Neural progenitor cell (in vitro differentiated cells): ENCODE measurements around the gene ILKAP. TPM values are rescaled to one million over a fixed set of nuclear protein-coding genes. Genes with fewer than 3 reads are reported as not detected.

Experiments
- DNase-seq: peaks from one replicate; pipeline ENCODE4 v3.0.0-alpha.2; 2016; ENCODE audit warnings: low spot score
- H2AFZ ChIP-seq: fragments of 200-600 bp; sonication (generic); replicated peaks from 2 replicates; pipeline ENCODE4 v1.6.1; 2016; ENCODE audit warnings: antibody characterized with exemption
- H3F3A ChIP-seq: fragments of 200-600 bp; sonication (generic); 2 replicates; pipeline ENCODE4 v1.6.1; 2016; ENCODE audit warnings: antibody characterized with exemption, low read depth
- H3K27ac ChIP-seq: fragments of 200-600 bp; sonication (generic); 2 replicates; pipeline ENCODE4 v1.5.1; 2016; ENCODE audit warnings: mild to moderate bottlenecking
- H3K27me3 ChIP-seq: fragments of 200-600 bp; sonication (generic); 2 replicates; pipeline ENCODE4 v1.6.1; 2016; ENCODE audit warnings: mild to moderate bottlenecking, moderate library complexity
- H3K36me3 ChIP-seq: fragments of 200-600 bp; sonication (generic); 2 replicates; pipeline ENCODE4 v1.5.1; 2016
- H3K4me1 ChIP-seq: fragments of 200-600 bp; sonication (generic); 2 replicates; pipeline ENCODE4 v1.6.1; 2016; ENCODE audit warnings: mixed run types
- H3K4me2 ChIP-seq: fragments of 200-600 bp; sonication (generic); 2 replicates; pipeline ENCODE4 v1.6.1; 2016
- H3K4me3 ChIP-seq: fragments of 200-600 bp; sonication (generic); 2 replicates; pipeline ENCODE4 v1.5.1; 2016
- H3K79me2 ChIP-seq: fragments of 200-600 bp; sonication (generic); 2 replicates; pipeline ENCODE4 v1.6.1; 2016; ENCODE audit warnings: low read depth
- H3K9ac ChIP-seq: fragments of 200-600 bp; sonication (generic); 2 replicates; pipeline ENCODE4 v1.6.1; 2016
- H3K9me3 ChIP-seq: fragments of 200-600 bp; sonication (generic); 2 replicates; pipeline ENCODE4 v1.5.1; 2016; ENCODE audit warnings: low read depth
- H4K20me1 ChIP-seq: fragments of 200-600 bp; sonication (generic); 2 replicates; pipeline ENCODE4 v1.6.1; 2016; ENCODE audit warnings: low read depth
- H3K27ac Mint-ChIP-seq: 3 replicates; pipeline ENCODE4 v1.8.0; 2021; ENCODE audit warnings: mixed read lengths
- H3K27me3 Mint-ChIP-seq: 2 replicates; pipeline ENCODE4 v1.8.0; 2022; ENCODE audit warnings: low read depth, mild to moderate bottlenecking, inconsistent platforms, moderate library complexity, mixed read lengths; ENCODE audit not compliant: insufficient read depth
- H3K36me3 Mint-ChIP-seq: 3 replicates; pipeline ENCODE4 v1.8.0; 2021; ENCODE audit warnings: mixed read lengths
- H3K4me1 Mint-ChIP-seq: 3 replicates; pipeline ENCODE4 v1.8.0; 2021; ENCODE audit warnings: mixed read lengths
- H3K4me3 Mint-ChIP-seq: 3 replicates; pipeline ENCODE4 v1.8.0; 2021; ENCODE audit warnings: mild to moderate bottlenecking, moderate library complexity, mixed read lengths
- H3K9me3 Mint-ChIP-seq: 3 replicates; pipeline ENCODE4 v1.8.0; 2020; ENCODE audit warnings: mixed read lengths
- EZH2 ChIP-seq: fragments of 200-600 bp; sonication (generic); IDR thresholded peaks from 2 replicates; pipeline ENCODE4 v1.6.1; 2017; ENCODE audit warnings: antibody characterized with exemption, mild to moderate bottlenecking, moderate library complexity
- EZH2phosphoT487 ChIP-seq: fragments of 200-600 bp; sonication (generic); IDR thresholded peaks from 2 replicates; pipeline ENCODE4 v1.6.1; 2017; ENCODE audit warnings: antibody characterized with exemption
- total RNA-seq: library from RNA; depleted of rRNA; stranded (reverse); fragments of >200 nt; gene quantifications from 2 replicates; pipeline ENCODE4 v1.2.3, GENCODE V29; 2015; ENCODE audit warnings: low replicate concordance
- TF ChIP-seq, protein P1 (sequence below): fragments of 200-600 bp; sonication (generic); IDR thresholded peaks from 2 replicates; pipeline ENCODE4 v1.5.1; 2017; ENCODE audit warnings: antibody characterized with exemption, mild to moderate bottlenecking

Gene ILKAP
- total RNA-seq, 1 donor from 2014 or later: 19.0 TPM

DNA sequence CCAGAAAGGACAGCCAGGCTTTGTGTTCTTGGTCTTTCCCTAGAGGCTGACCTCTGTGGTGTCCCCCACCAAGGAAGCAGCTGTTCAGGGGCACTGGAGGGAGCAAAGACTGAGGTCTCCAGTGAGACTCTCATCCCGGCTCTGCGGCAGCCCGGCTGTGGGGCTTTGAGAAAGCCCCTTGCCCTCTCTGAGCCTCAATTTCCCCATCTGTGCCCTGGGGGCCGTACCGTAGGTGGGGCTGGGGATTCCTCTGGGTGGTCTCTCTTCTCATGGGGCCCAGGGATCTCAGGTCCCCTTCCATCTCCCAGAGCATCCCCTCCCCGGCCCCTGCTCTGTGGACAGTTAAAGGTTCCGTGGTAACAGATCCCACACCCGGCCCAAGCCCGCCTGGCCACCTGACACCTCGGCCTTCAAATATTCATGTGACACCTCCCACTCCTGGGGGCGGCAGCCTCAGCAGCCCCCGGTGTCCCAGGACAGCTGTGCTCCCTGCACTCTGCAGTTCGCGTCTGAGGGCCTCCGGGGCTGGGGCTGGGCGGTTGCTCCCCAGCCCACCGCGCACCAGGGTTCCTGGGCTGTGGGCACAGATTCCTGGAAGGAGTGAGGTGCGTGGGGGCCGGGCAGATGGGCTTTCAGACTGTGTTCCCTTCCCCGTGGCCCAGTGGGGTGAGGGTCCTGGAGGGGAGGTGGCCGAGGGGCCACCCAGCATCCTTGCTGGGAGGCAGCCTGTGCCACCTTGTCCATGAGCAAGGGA, 80.1 kb downstream of the ILKAP start:
- TF ChIP-seq EZH2: no peak
- TF ChIP-seq, protein P1, sequence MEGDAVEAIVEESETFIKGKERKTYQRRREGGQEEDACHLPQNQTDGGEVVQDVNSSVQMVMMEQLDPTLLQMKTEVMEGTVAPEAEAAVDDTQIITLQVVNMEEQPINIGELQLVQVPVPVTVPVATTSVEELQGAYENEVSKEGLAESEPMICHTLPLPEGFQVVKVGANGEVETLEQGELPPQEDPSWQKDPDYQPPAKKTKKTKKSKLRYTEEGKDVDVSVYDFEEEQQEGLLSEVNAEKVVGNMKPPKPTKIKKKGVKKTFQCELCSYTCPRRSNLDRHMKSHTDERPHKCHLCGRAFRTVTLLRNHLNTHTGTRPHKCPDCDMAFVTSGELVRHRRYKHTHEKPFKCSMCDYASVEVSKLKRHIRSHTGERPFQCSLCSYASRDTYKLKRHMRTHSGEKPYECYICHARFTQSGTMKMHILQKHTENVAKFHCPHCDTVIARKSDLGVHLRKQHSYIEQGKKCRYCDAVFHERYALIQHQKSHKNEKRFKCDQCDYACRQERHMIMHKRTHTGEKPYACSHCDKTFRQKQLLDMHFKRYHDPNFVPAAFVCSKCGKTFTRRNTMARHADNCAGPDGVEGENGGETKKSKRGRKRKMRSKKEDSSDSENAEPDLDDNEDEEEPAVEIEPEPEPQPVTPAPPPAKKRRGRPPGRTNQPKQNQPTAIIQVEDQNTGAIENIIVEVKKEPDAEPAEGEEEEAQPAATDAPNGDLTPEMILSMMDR: no peak
- no peak for TF ChIP-seq EZH2phosphoT487
- Histone ChIP-seq H3K27me3 (peaks cover 5% of the 10 kb centered on the region), H4K20me1 (no peaks in the 10 kb centered on the region), H3K4me3 (no peak overlapping the region), H3K9me3 (no peaks in the 10 kb centered on the region), H3K9ac (no peak overlapping the region), H3K27ac (no peak overlapping the region), H2AFZ (no peak overlapping the region), H3K36me3 (no peaks in the 10 kb centered on the region), H3F3A (peaks cover 9% of the 10 kb centered on the region), H3K4me2 (no peak overlapping the region), H3K4me1 (peaks cover 7% of the 10 kb centered on the region), H3K79me2 (no peaks in the 10 kb centered on the region)
- peaks cover 2% of the 10 kb centered on the region for H3K27me3 Mint-ChIP-seq
- H3K9me3 Mint-ChIP-seq: no peaks in the 10 kb centered on the region
- H3K36me3 Mint-ChIP-seq: no peaks in the 10 kb centered on the region
- no peaks in the 10 kb centered on the region for H3K4me1 Mint-ChIP-seq
- no peak overlapping the region for H3K27ac Mint-ChIP-seq
- no peak for DNase-seq
- H3K4me3 Mint-ChIP-seq: no peak overlapping the region

DNA sequence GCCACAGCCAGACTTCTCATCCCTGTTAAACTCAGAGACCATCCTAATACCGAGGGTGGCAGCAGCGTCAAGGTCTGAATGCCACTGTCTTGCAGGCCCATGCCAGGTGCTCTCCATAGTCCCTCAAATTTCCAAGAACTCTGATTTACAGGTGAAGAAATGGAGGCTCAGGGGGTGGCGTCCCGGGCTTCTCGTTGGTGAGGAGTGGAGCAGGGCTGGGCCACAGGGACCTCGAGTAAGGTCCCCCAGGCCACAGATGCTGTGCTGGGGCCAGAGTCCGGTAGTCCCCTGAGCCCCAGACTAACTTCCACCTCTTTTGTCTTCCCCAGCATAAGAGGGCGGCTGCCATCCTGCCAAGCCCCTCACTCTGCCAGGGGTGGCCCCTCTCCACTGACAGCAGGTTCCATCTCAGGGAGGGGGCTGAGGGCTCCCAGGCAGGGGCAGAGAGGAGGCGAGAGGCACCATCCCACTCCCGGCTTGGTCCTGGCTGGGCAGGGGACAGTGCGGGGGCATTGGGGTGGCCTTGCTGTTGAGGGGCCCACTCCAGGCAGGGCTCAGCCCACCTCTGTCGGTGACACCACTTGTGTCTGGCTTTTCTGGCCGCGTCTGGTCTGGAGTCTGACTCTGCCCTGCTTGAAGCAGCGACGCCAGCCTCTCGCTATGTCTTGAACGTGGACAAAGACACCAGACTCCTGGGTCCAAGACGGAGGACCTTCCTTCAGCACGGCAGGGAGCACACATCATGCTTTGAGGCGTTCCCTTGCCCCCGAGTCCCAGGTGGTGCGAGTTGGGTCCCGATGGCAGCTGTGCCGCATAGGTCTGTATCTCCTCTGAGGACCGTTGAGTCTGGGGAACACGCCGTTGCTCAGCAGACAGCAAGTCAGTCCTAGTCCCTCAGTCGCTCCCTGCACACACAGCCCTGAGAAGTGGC, 80.9 kb downstream of the ILKAP start:
- no peak for DNase-seq
- Histone ChIP-seq H3K9me3 (no peaks in the 10 kb centered on the region), H3K27me3 (peaks cover 13% of the 10 kb centered on the region), H2AFZ (no peak overlapping the region), H3K4me3 (no peak overlapping the region), H3K9ac (no peak overlapping the region), H3F3A (peaks cover 9% of the 10 kb centered on the region), H3K27ac (no peak overlapping the region), H4K20me1 (no peaks in the 10 kb centered on the region), H3K36me3 (no peaks in the 10 kb centered on the region), H3K4me1 (peaks cover 7% of the 10 kb centered on the region), H3K4me2 (no peak overlapping the region), H3K79me2 (no peaks in the 10 kb centered on the region)
- TF ChIP-seq EZH2phosphoT487 (no peak), EZH2 (no peak)
- TF ChIP-seq, protein P1: no peak
- Mint-ChIP-seq H3K9me3 (peaks cover 3% of the 10 kb centered on the region), H3K27ac (no peak overlapping the region), H3K36me3 (no peaks in the 10 kb centered on the region), H3K4me3 (no peak overlapping the region), H3K27me3 (peaks cover 6% of the 10 kb centered on the region), H3K4me1 (no peaks in the 10 kb centered on the region)

DNA sequence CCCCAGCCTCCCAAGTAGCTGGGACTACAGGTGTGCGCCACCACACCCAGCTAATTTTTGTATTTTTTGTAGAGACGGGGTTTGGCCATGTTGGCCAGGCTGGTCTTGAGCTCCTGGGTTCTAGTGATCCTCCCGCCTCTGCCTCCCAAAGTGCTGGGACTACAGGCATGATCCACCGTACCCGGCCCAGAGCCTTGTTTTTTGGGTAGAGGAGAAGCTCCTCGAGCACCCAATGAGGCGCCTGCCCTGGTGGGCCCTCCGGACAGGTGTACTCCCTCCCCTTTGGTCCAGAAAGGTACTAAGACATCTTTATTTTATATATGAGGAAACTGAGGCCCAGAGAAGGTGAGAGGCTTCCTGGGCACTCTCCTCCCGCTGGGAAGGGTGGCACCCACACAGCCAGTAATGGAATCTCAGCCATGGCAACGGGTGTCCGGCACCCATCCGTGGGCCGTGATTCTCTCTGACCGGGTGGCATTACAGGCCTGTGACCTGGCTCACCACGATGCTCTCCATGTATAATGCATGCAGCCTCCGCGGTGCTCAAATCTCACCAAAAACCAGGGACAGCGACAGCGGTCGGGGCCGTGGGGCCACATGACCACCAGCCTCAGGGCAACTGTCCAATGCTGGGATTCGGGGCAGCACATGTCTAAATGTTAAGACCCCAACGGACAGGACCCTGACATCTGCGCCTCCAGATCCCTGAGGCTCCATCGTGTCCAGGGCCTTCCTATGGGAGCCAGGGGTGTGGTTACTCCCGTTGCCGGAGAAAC, 81.8 kb downstream of the ILKAP start:
- no peaks in the 10 kb centered on the region for H3K36me3 Mint-ChIP-seq
- no peak overlapping the region for H3K4me3 Mint-ChIP-seq
- DNase-seq: no peak

More for the DNA sequence above, 81.8 kb downstream of the ILKAP start:
- peaks cover 7% of the 10 kb centered on the region for H3K27me3 Mint-ChIP-seq
- Histone ChIP-seq H3K9ac (no peak overlapping the region), H2AFZ (no peak overlapping the region), H3K9me3 (no peaks in the 10 kb centered on the region), H3K4me3 (no peak overlapping the region), H3K4me2 (no peak overlapping the region), H3F3A (peaks cover 8% of the 10 kb centered on the region), H3K36me3 (no peaks in the 10 kb centered on the region), H4K20me1 (no peaks in the 10 kb centered on the region), H3K4me1 (peaks cover 7% of the 10 kb centered on the region), H3K27me3 (peaks cover 14% of the 10 kb centered on the region), H3K27ac (no peak overlapping the region), H3K79me2 (no peaks in the 10 kb centered on the region)
- no peaks in the 10 kb centered on the region for H3K4me1 Mint-ChIP-seq
- no peak for TF ChIP-seq EZH2phosphoT487
- TF ChIP-seq EZH2: no peak
- TF ChIP-seq, protein P1: no peak
- H3K27ac Mint-ChIP-seq: no peak overlapping the region
- peaks cover 4% of the 10 kb centered on the region for H3K9me3 Mint-ChIP-seq
